NCI-H1417 treated with DMSO at 0.1 percent for 48 hours (cell line): ENCODE measurements around the gene ARHGAP44.
"Not testable (repeated sequence)": the region's sequence is repeated elsewhere in the genome, so short reads cannot be mapped to it uniquely, and the experiment has no call there.

Experiments used
- DNase-seq: peaks from one replicate; lab custom pipeline; 2025; lab: John Stamatoyannopoulos, UW

Gene ARHGAP44

DNA sequence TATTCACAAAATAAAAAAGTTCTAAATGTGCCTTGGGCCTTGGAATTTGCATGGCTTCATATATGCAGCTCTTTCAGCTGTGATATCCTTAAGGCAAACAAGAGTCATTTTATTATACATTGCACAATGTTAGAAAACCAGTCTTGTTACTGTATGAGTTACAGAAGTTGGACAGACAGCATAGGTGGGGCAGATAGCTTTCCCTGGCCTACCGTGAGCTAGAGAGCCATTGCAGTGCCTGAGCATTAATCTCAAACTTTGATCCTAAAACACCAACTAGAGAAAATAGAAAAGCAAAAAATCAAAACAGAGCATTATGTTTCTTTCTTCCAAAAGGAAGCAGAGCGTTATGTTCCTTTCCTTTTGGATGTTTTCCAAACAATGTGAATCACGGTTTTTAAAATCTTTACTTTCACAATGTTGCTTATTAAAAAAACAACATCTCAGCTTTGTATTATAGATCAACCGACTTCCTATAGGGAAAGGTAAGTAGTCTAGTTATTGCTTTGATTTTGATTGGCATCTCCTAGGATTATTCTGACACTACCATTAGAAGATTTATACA lies 32.2 kb downstream of the ARHGAP44 start:
- DNase-seq: no peak

DNA sequence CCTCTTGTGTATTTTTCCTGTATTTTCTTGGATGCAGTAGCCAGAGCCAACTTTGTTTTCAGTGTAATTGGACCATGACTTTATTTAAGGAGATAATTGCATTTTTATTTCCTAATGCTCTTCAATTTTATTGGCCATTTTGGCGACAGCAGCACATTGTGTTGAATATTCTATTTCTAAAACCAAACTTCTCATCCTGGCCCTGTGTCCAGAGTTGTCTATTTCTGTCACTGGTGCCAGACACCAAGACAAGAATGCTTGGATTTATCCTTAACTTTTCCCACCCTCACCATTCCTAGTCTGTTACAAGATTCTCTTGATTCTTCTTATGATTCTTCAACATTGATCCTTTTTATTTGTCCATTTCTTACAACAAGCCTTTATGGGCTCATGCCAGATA lies 37.1 kb downstream of the ARHGAP44 start:
- DNase-seq: no peak

DNA sequence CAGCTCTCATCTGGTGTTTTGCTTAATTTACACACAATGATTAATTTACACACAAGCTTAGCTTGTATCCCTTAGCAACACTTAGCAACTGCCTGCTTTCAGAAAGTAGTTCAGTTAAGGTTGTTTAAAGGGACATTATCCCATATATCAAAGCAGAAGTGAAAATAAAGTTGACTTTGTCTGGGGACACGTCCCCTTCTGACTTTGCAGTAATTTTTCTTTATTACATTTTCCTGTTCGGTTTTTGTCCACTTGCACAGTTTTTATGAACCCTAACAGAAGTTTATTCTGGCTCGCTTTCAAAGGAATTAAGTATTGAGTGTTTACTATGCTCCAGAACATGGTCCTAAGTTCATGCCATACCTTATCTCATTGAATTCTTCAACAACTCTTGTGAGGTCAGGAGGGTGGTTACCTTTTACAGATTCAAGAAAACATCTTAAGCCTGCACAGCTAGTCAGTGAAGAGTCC lies 41.5 kb downstream of the ARHGAP44 start:
- no peak for DNase-seq

DNA sequence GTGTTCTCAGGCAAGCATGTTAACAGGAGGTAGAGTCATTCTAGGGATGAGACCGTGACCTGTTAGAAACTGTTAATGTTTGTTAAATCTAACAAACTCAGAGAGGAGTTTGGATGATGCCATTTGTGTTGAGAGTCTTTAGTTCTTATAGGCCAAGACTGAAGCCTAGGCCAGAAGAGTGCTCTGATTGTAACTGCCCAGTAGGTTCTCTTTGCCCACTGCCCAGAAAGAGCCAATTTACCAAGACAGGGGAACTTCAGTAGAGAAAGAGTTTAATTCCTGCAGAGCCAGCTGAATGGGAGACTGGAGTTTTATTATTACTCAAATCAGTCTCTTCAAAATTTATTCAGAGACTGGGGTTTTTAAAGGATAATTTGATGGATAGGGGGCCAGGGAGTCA lies 42.5 kb downstream of the ARHGAP44 start:
- no peak for DNase-seq

DNA sequence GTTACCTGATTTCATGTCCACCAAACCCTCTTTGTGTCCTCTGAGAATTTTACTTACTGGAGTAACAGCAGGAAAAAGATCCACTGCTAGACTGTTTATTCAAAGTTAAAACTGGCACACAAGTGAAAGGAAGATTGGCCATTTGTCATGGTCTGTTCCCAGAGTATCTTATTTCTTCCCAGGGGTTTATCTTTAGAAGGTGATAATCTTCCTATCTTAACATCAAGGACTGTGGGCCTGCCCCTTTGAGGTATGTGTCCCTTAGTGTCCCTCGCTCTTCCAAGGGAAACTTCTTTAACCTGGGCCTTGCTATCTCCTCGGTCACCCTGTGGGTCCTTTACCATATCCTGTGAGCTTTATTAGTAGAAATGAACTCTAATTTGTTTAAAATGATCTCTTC lies 49.7 kb downstream of the ARHGAP44 start:
- no peak for DNase-seq

DNA sequence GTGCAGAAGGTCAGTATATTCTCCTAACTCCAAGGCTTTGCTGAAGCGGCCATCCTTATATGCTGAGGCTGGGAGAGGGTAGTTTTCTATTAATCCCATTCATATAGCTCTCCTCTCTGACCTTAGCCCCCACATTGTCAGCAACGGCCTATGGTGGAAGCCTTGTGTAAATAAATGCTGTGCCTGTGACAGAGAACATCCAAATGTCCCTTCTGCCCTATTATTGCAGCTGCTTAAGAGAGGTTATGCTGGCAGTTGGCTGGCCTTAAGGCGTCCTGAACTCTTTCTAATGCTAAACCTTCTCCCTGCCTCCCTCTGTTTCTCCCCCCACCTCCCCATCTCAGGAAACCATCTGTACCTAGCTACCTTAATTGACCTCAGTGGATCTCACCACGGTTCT lies 53.6 kb downstream of the ARHGAP44 start:
- DNase-seq: no peak

DNA sequence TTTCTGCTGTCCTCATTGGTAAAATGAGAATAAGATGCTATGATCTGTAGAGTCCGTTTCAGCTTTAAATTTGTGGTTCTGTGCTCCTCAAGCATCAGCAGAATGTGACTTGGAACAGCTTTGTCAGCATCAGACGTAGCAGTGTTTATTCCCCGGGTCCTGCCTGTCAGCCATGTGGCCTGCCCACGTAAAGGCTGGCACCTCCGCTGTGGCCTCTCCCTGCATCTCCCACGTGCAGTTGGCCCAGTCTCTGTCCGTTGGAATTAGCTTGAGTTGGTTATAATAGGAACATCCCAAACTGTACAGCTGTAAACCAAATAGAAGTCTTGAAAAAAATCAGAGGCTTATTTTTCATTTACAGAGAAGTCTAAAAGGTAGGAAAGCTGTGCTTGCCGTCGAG lies 61.7 kb downstream of the ARHGAP44 start:
- DNase-seq: no peak

DNA sequence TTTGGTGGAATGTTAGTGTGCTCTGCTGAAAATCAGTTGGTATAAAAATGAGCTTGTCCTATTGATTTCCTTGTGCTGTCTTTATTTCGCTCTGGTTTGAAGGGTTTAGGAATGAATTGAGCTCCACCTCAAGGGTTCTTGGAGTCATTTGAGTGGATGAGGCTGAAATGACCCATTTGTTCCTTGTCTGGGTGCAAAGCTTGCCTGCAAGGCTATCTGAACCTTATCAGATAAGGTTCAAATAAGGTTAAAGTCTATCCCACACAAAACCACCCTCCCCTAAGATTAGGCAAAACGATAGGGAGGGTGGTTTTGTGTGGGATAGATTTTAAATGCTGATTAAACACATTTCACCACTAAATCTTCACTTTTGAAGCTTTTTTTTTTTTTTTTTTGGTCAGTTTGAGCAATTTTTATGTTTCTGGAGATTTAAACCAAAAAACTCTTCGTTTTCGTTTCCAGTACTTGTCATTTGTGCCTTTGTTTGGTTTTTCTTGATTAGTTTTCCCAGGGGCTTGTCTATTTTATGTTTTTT lies 62.7 kb downstream of the ARHGAP44 start:
- DNase-seq: no peak

DNA sequence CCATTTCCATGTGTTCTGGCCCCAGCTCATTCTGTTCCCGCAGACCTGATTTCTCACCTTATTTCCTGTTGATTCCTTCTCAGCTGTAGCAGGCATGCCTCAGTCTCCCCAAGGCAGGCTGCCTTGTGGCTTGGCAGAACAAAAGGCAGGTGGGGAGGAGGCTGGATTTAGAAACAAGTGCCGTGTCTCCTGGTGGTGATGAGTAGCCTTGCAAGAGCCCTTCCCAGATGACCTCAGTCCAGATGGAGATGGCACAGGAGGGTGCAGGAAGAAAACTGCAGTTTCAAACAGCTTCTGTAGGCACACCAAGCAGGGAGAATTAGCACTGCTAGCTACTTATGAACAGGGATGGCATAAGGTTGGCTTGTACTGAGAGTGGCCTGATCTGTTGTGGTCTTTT lies 64.6 kb downstream of the ARHGAP44 start:
- DNase-seq: no peak

DNA sequence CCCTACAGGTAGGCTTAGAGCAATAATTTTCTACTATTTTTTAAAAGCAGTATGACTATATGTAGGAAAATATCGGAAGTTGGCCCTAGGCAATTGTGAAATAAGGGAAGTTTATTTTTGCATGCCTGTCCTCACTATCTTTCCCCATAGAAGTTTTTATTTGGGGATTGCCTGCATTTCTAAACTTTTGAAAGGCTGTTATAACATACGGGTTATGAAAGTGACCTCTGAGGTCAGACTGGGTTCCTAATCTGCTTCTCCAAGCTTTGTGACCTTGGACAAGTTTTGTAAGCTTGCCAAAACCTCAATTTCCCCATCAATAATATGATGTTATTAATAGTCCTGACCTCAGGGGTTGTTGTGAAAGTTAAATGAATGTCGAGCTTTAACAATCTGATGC lies 67.1 kb downstream of the ARHGAP44 start:
- DNase-seq: no peak

DNA sequence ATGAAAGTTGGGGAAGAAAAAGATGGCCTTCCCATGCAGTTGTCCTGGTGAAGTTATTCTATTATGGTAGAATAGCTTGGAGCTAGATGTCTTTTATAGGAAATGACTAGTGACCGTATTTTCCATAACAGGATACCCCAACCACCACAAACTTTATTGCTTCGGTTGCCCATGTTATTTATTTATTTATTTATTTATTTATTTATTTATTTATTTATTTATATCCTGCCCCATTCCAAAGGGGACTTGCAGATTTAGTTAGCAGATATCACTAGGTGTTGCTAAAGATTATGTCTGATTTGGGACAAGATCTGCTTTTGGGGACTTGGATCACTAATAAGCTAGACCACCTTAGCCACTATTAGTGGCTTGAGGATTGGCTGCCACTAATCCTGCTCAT lies 68.3 kb downstream of the ARHGAP44 start:
- no peak for DNase-seq

DNA sequence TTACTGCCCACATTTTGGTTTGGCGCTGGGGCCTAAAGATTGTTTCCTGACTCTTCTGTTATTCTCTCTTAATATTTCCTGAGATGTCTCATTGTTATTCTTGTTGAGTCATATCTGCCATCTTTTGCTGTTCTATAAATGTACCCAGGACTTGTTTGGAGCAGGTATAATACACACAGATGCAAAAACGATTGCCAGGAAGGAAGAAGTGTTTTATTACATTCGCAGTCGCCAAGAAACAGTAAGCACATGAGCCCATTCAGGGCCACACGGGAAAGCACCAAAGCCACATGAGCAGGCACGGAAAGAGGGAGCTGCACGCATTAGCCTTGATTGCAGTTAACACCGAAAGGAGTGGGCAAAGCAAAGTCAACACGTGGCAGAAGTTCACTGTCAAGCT lies 70.2 kb downstream of the ARHGAP44 start:
- DNase-seq: no peak

DNA sequence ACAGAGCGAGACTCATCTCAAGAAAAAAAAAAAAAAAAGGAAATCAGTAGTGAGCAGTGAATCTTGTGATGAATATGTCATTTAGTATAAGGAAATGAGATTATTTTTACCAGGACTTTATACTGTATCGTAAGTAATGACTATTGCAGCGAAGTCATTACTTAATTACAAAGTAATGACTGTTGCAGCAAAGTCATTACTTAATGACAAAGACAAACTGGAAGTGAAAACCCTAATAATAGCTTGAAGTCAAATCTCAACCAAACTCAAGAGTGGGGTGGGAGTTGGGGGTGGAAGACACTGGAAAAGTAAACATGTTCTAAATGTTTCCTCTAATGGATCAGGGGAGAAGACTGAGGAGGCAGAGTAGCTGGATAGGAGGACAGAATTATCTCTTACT lies 76.5 kb downstream of the ARHGAP44 start:
- DNase-seq: no peak

DNA sequence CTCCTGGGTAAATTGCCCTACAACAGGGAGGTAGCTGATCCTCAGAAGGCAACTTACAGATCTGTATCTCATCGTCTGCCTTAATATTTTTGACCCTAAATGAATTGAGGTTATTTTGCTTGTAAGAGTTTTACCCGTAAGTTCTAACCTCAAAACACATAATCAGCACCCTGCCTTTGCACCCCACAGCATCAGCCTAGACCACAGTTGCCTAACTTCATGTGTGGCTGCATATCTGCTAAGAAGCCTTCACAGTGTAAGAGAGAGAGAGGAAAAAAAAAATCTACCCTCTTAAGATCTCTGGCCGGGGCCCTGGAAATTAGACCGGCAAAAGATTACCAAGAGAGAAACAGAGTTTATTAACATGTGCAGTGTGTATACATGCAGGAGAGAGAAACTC lies 76.9 kb downstream of the ARHGAP44 start:
- no peak for DNase-seq

DNA sequence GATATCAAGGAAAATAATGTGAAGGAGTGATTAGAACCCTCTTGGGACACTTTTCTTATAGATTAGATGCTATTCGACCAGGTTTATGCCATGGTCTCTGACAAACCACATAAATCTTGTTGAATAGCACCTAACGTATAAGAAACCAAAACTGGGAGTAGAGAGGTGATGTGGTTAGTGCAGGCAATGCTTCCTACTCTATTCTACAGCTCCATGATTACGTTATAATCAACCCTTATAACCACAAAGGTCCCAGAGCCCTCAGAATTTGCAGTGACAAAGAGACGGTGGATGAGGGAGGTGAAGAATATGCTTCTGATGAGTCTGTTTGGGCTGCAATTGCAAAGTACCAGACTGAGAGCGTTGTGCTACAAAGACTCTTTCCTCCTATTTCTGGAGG lies 78.4 kb downstream of the ARHGAP44 start:
- DNase-seq: no peak

DNA sequence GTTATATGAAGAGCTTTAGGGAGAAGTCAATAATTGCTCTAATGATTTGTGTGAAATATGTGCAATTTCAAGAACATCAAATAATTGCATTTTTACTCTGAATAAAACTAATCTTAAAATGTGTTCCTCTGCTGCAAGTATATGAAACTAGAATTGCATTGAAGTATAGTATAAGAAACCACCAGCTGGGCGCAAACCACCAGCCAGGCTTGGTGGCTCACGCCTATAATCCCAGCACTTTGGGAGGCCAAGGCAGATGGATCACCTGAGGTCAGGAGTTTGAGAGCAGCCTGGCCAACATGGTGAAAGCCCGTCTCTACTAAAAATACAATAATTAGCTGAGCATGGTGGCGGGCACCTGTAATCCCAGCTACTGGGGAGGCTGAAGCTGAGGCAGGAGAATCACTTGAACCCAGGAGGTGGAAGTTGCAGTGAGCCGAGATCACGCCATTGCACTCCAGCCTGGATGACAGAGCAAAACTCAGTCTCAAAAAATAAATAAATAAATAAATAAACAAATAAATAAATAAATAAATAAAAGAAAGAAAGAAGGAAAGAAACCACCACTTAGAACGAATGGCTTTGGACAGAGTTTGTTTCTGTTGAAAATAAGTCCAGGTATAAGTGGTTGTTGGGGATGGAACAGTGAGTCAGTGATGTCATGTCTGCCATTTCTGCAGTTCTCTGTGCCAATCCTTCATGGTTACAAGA lies 84.3 kb downstream of the ARHGAP44 start:
- DNase-seq: not testable (repeated sequence)

DNA sequence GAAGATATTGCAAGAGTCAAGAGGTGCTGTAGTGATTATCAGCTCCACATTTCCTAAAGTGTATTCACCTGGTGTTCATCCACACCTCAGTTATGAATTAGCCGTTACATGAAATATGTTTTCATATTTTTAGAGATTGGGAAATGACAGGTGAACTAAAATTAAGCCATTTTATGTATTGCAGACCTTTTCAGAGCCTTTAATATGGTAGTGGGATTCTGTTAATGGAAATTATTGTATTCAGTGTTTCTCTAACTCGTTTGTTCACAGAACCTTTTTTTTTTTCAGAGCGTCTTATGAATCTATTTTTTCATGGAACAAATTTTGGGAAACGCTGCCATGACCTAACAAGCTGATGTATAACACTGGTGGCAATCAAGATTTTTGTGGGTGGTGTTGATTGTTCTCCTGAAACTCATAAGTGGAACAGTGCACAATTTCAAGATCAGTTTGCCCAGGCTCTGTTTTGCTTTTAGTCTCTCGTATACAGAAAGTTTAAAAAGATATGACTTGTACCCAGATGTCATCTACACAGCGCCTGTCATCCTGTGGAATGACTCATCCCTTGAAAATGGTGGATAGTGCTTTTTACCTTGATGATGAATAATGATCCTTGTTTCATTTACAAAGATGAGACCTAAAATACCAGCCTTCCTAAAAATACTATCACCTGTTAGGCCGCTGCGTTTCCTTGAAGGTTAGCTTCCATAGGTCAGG lies 88.8 kb downstream of the ARHGAP44 start:
- DNase-seq: no peak

DNA sequence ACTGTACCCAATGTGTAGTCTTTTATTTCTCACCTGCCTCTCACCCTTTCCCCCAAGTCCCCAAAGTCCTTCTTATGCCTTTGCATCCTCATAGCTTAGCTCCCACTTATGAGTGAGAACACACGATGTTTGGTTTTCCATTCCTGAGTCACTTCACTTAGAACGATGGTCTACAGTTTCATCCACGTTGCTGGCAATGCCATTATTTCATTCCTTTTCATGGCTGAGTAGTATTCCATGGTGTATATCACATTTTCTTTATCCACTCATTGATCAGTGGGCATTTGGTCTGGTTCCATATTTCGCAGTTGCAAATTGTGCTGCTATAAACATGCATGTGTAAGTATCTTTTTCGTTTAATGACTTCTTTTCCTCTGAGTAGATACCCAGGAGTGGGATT lies 89.8 kb downstream of the ARHGAP44 start:
- not testable (repeated sequence) for DNase-seq

DNA sequence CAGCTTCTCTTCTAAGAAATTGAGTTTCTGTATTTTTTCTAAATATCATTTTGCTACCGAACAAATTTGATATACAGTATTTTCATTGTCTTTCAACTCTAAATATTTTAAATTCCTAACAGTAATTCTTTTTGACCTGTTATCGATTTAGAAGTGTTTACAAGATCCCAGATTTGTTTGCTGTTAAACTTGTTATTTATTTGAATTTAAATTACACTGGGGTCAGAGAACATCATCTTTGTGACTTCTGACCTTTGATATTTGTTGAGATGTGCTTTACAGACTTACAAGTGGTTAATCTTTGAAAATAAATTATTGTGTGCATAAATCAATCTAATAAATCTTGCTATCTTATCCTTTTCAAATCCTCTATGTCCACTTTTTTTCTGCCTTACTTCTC lies 94.2 kb downstream of the ARHGAP44 start:
- no peak for DNase-seq

DNA sequence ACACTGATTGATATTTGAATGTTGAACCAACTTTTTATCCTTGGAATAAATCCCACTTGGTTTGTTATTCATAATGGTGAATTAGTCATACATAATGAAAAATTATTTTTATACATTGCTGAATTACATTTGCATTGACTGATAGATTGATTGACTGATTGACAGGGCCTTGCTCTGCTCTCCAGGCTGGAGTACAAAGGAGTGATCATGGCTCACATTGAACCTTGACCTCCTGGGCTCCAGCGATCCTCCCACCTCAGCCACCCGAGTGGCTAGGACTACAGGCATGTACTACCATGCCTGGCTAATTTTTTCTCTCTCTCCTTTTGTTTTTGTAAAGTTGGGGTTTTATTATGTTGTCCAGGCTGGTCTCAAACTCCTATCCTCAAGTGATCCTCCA lies 97.8 kb downstream of the ARHGAP44 start:
- DNase-seq: no peak

DNA sequence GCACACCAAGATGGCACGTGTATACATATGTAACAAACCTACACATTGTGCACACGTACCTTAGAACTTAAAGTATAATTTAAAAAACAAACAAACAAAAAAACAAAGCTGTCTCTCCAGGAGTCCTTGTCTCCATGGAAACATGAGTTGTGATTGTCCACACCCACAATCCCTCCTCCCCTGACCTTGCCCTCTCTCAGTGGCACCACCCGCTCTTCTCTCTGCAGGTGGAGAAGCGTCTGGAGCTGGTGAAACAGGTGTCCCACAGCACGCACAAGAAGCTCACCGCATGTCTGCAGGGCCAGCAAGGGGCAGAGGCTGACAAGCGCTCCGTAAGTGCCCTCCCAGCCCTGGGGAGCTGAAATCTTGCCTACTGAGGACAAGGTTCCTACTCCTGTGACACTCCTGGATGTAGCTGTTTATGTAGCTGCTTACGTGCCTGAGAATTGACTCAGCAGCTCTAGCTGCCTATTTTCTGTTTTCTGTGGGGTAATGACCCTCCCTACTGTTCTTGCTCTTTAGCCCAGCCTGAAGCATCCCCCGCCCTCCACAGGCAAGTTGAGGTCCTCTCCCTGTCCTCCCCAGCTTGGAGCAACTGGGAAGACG lies 107.0 kb downstream of the ARHGAP44 start:
- DNase-seq: no peak

DNA sequence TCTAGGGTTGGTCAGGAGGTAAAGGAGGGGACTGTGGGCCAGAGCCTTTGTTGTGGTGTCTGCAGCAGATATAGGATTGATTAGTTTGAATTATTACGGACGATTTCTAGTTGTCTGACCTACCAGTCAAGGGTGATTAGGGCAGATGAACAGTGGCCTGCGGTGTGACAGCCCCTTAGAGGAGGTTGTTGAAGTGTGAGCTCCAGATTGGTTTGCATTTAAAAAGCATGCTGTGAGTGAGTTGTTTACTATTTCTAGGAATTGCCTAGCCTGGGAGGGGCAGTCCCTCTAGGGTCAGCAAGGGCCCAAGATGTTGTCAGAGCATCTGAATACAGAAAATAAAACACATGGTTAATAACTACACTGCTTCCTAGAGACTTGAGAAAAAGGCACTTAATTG lies 108.8 kb downstream of the ARHGAP44 start:
- DNase-seq: no peak

DNA sequence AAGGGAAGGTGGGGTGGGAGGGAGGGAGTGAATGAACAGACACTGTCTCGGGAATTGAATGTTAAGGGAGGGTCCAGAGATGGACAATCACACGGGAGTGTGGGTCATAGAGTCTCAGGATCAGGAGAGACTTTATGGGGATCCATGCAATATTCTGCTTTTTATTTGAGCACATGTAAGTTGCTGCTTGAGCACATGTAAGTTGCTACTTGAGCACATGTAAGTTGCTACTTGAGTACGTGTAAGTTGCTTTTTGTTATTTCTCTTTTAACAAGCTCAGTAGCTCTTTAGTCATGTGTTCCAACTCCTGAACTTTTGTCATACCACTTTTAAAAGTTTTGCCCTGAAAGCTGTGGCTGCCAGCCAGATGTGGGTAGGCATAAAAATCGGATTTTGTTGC lies 110.3 kb downstream of the ARHGAP44 start:
- no peak for DNase-seq
